Activated CD4-positive, alpha-beta T cell treated with anti-CD3 and anti-CD28 coated beads, Interleukin-2, amount 50 U/mL, for 48 hours (primary cell): ENCODE measurements around the gene CUBN.
A peak's percentile ranks its signal among the peaks of the same experiment; 100 is the strongest.

Source experiments
- DNase-seq, 2 experiments: peaks; one replicate each; pipeline ENCODE4 v3.0.0-alpha.2; 2020

The CUBN gene

DNA sequence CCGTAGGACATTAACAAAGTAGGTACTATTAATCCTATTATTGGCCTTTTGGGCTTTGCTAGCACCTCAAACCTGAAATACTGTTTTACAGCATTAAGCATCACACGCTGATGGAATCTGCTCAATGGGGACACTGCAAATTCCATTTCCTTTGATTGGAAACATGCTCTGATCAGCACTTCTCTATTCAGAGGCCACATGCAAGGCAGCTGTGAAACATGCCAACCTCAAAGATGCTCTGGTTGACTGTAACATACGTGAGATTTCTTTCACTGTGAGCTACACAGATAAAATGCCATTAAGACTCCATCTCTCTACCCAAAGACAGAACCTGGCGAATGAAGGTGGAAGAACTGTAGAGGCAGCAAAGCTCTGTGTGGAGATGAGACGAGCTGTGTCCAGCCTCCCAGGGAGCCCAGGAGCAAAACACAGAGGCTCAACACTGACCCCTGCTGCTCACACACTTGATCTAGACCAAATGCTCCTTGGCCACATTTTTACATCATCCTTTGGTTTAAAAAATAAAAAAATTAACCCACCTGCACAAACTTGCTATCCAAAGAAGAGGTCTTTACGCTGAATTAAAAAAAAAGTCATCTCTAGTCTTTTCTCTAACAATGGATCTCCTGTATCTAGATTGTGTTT, 320.4 kb downstream of the CUBN start:
- DNase-seq: peak; percentile 71 to 77

DNA sequence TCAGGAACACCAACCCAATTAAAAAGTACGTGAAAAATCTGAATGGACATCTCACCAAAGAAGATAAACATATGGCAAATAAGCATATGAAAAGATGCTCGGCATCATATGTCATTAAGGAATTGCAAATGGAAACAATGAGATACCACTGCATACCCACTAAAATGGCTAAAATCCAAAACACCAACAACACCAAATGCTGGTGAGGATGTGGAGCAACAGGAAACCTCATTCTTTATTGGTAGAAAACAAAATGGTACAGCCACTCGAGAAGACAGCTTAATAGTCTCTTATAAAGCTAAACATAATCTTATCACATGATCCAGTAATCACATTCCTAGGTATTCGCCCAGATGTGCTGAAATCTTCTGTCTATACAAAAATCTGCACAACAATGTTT, 325.5 kb downstream of the CUBN start:
- no peak for DNase-seq

DNA sequence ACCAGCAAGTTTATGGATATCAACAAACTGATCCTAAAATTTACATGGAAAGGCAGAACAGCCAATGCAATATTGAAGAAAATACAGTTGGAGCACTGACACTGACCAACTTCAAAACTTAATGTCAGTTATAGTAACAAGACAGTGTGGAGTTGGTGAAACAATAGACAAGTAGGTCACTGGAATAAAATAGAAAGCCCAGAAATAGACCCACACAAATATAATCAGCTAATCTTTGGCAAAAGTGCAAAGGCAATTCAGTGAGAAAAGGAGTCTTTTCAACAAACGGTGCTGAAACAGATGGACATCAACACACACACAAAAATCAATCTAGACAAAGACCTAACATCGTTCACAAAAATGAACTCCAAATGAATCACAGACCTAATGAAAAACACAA, 326.1 kb downstream of the CUBN start:
- DNase-seq: no peak

DNA sequence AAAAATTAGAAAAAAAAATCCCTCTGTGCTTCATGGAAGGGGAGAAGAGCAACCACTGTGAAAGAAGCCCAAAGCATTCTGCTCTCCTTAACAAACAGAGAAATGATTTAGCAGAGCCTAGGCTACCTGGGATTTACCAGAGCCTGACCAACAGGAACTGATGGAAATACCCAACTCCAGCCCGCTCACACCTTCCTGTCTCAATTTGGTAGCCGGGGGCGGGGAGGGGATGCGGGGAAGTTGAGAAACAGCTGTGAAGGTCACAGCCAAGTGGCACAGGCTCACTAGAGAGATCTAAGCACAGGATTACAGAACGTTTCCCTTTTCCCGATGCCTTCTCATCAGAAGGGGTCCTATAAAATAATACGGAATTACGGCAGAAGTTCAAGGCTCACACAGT, 330.0 kb downstream of the CUBN start:
- peak; percentile 26 to 40 for DNase-seq

DNA sequence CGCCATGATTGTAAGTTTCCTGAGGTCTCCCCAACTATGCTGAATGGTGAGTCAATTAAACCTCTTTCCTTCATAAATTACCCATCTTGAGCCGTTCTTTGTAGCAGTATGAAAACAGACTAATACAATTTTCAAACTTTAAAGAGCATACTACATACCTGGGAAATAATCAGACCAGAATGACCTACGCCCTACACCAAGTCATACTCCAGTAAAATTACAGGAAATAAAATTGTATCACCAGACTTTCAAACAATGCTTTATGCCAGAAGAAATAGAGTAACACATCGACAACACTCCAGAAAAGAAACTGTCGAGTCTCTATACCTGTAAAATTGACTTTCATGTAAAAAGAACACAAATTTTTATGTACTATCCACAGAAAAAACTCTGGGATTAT, 331.0 kb downstream of the CUBN start:
- no peak for DNase-seq

DNA sequence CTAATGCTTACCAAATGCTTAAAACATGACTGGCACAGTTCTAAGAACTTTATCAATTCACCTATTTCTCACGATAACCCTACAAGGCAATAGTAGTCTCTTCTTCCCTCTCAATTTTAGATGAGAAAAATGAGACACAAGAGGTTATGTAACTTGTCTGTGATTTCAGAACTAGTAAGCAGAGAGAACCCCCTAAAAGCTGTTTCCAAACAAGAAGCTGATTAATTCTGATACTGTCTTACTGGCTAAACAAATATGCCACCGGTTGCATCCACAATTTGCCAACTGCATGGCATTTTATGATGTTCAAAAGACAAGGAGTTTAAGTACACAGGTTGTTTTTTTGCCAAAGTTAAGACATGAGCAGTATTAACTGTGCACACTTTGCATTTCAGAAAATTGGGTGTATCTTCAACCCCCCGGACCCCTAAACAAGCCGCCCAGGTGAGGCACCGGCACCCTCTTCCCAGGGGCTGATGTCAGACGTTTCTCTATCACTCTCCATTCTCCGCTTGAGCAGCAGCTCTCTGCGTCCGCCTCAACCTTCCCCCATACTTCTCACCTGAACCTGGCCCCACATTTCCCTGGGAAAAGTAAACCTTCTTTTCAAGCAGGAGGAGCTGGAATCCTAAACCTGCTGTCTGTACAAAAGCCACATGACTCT, 334.1 kb downstream of the CUBN start:
- DNase-seq: no peak

DNA sequence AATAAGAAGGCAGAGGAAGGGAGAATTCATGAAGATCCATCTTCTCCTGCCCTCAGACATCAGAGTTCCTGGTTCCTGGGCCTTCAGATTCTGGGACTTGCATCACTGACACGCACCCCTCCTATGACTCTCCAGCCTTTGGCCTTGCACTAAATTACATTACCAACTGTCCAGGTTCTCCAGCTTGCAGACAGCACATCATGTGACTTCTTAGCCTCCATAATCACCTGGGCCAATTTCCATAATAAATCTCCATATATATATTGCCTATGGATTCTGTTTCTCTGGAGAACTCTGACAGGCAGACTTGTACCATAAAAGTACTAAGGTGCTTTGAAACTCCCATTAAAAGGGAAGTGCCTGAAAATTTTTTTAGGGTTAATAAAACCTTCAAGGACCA, 335.6 kb downstream of the CUBN start:
- no peak for DNase-seq

DNA sequence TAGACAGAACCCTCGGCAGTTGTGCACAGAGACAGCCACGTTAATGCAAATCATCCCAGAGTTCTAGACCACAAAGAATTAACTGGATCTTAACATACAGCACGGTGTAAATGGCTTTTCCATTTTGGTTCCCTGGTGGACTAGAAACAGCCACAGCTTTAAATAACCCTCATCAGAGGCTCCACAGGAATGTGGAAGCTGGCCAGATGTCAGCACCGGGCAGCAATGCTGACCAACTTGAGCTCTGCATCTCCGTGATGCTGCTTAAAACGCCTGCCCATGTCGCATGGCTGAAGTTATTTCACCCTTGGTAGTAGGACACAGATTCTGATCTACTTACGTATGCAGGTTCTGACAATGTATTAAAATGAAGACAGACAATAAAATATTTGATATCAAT, 336.9 kb downstream of the CUBN start:
- DNase-seq: no peak

DNA sequence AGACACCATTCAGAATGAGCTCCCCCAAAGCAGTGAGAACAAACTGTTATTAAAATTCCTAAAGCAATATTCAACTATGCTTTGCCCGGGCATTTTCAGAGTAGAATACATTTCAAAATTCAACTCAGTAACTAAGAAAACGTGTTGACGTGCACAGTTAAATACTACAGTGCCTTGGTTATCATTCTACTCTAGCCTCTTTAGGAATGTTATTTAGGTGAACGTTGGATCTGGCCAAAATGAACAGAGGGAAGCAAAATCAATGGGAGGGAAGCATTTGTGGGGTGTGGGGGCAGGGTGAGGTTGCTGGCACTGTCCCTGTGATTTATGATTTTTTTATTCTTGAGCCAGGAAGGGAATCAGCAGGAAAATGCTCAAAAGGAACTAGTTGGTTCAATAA, 339.8 kb downstream of the CUBN start:
- no peak for DNase-seq

DNA sequence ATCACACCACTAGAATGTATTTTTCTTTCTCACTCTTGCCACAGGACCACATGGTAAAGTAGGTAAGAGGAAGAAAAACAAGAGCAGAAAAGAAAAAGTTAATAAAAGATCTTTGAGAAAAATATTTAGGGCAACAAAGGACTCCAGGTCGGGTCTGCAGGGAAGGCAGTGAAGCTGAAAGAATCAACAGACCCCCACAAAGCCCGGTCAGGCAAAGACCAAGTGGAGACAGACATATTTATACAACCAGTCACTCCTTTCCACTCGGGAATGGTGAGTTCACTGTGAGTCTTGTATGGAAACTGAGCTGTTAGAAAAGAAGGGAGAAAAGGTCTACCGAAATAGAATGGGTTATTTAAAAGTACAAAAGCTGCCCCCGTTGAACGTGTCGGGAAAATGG, 340.4 kb downstream of the CUBN start:
- DNase-seq: no peak

DNA sequence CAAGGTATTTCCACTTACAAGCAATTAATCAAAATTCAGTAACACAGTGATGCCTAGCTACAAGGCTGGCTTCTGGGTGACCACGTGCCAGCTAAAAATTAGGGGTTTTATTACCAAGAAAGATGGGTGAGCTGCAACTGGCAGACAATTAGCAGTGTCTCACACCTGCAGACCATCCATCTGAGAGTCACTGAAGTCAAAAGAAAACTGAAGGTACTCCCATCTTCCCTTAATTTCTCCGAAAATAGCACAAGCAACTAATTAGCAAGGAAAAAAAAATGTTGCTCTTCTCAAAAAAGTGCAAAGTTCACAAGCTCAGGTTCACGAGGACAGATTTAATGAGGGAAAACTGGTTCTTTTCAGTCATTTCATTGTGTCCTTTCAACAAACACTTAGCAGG, 340.8 kb downstream of the CUBN start:
- no peak for DNase-seq

DNA sequence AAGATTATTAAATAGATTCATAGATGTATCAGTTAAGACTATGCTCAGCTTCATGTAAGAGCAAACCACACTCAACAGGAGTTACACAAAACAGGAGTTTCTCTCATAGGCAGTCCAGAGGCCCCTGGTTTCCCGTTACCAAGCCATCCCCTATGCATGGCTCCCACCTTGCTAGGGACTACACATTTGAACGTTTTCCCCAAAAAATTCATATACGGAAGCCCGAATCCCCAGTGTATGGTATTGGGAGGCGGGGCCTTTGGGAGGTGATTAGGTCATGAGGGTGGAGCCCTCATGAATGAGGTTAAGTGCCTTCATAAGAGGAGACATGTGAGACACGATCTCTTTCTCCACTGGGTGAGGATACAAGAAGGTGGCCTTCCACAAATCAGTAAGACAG, 341.5 kb downstream of the CUBN start:
- peak; percentile 18 to 27 for DNase-seq

DNA sequence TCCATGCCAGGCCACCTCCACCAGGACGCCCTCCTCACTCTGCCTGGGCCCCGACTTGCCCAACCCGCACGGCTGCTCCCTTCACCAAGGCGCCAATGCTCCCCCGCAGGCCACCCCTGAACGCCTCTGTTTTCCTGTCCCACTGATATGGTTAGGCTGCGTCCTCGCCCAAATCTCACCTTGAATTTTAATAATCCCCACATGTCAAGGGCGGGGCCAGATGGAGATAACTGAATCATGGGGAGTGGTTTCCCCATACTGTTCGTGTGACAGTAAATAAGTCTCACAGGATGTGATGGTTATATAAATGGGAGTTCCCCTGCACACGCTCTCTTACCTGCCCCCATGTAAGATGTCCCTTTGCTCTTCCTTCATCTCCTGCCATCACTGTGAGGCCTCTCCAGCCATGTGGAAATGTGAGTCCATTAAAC, 342.2 kb downstream of the CUBN start:
- peak; percentile 54 to 65 for DNase-seq

DNA sequence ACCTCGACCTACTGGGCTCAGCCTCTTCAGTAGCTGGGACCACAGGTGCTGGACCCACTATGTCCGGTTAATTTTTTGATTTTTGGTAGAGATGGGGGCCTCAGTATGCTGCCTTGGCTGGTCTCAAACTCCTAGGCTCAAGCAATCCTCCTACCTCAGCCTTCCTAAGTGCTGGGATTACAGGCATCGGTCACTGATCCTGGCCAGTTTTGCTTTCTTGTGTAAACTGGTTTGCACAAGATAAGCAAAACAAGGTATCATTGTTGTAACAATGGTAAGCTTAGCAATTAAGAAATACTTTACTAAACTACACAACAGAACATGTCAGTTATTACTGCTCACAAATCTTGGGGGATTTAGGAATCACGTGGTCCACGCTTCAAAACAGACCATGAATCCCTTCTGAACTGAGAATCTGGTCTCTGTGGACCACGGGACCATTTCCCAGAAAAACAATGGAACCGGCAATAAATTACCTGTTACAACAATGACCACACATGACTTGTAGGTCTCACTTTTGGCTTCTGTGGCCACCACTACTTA, 349.2 kb downstream of the CUBN start:
- no peak for DNase-seq

DNA sequence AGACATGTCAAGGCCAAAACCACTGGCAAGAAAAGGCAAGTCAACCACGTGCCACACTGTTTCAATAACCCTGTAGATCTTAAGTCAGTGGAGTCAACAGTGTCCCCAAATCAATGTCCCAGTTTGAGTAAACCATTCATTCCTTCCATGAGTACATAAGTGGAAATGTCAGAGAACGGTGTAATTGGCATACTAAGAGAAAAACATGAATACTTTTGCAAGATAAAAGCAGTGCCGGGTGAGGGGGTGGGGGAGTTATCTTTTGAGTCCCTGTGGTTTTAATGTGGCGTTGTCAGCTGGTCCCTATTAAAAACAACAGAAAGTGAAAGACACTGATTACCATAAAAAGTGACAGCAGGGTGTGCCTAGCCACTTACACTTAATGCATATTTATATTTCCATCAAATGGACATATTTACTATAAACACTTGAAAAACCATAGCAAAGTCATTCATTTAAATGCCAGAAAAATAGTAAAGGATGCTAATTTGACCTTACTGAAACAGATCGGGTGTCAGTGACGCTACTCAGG, 350.2 kb downstream of the CUBN start:
- peak; percentile 79 to 83 for DNase-seq

DNA sequence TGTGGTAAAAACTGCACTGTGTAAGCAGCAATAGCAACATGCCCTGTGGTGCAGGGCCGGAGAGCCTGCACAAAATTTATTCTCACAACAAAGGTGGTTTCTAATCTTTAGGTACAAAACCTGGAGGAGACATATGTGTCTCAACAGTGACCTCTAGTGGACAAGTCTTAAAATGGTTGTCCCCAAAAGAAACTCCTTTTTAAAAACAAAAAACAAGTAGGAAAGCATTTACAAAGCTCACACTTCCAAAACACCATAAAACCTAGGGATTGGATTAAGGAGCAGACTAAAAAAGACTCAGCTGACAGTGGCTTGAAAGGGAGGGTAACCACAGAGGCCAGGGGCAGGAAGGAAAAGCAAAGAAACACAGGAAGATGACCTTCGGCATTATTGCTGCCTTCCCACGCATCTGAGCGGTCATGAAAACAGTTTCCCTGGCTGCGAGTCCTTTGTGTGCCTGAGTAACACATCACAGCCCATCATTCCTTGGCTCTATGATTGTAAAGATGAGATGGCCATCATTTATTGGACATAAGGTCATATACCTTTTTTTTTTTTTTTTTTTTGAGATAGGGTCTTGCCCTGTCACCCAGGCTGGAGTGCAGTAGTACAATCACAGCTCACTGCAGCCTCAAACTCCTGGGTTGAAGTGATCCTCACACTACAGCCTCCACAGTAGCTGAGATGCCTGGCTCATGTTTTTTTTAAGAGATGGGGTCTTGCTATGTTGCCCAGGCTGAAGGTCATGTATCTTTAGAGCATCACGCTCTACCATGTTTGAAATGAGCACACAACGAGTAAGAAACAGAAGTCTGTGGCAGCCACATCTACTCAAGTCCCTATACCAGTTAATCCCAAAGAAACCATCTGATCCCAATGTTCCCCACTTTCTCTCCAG, 351.9 kb downstream of the CUBN start:
- DNase-seq: no peak

DNA sequence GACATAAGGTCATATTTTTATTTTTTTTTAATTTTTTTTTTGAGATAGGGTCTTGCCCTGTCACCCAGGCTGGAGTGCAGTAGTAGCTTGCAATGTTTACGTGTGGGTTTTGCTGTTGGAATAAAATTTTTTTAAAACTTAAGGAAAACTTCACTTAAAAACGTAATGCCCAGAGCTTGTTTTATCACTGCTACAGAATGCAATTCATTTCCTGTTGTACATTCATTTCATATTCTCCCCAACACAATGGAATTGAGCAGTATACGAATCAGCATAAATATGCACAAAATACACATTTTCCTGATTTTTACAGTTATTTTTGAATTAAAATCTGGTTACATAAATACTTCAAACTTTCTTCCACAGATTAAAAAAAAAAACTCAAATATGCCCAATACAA, 352.7 kb downstream of the CUBN start:
- no peak for DNase-seq
